ENCODE measurements around the gene SMAD1.

GRCh38 chr4:145566086-145566708 is 84.5 kb downstream of the SMAD1 start:
- TF ChIP-seq FOXA1 (IDR thresholded peaks at IDR 0.05), result no peak
- no peak for TF ChIP-seq SUZ12 (IDR thresholded peaks at IDR 0.05)
- TF ChIP-seq, protein P1, sequence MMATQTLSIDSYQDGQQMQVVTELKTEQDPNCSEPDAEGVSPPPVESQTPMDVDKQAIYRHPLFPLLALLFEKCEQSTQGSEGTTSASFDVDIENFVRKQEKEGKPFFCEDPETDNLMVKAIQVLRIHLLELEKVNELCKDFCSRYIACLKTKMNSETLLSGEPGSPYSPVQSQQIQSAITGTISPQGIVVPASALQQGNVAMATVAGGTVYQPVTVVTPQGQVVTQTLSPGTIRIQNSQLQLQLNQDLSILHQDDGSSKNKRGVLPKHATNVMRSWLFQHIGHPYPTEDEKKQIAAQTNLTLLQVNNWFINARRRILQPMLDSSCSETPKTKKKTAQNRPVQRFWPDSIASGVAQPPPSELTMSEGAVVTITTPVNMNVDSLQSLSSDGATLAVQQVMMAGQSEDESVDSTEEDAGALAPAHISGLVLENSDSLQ (IDR thresholded peaks at IDR 0.05), result no peak
- no peak for TF ChIP-seq ELF4 (IDR thresholded peaks at IDR 0.05)
- TF ChIP-seq HDGF (IDR thresholded peaks at IDR 0.05; ENCODE audit: borderline replicate concordance), result no peak
- TF ChIP-seq BHLHE40 (IDR thresholded peaks at IDR 0.05; ENCODE audit: borderline replicate concordance), result no peak
- TF ChIP-seq FOXM1 (IDR thresholded peaks at IDR 0.05; ENCODE audit: borderline replicate concordance), result no peak
